Neural progenitor cell (in vitro differentiated cells): ENCODE measurements around the gene PNMA8C. TPM values are rescaled to one million over a fixed set of nuclear protein-coding genes. Genes with fewer than 3 reads are reported as not detected.

Source experiments
- DNase-seq: peaks from one replicate; pipeline ENCODE4 v3.0.0-alpha.2; 2016; ENCODE audit warnings: low spot score
- H2AFZ ChIP-seq: fragments of 200-600 bp; sonication (generic); replicated peaks from 2 replicates; pipeline ENCODE4 v1.6.1; 2016; ENCODE audit warnings: antibody characterized with exemption
- H3F3A ChIP-seq: fragments of 200-600 bp; sonication (generic); 2 replicates; pipeline ENCODE4 v1.6.1; 2016; ENCODE audit warnings: antibody characterized with exemption, low read depth
- H3K27ac ChIP-seq: fragments of 200-600 bp; sonication (generic); 2 replicates; pipeline ENCODE4 v1.5.1; 2016; ENCODE audit warnings: mild to moderate bottlenecking
- H3K27me3 ChIP-seq: fragments of 200-600 bp; sonication (generic); 2 replicates; pipeline ENCODE4 v1.6.1; 2016; ENCODE audit warnings: mild to moderate bottlenecking, moderate library complexity
- H3K36me3 ChIP-seq: fragments of 200-600 bp; sonication (generic); 2 replicates; pipeline ENCODE4 v1.5.1; 2016
- H3K4me1 ChIP-seq: fragments of 200-600 bp; sonication (generic); 2 replicates; pipeline ENCODE4 v1.6.1; 2016; ENCODE audit warnings: mixed run types
- H3K4me2 ChIP-seq: fragments of 200-600 bp; sonication (generic); 2 replicates; pipeline ENCODE4 v1.6.1; 2016
- H3K4me3 ChIP-seq: fragments of 200-600 bp; sonication (generic); 2 replicates; pipeline ENCODE4 v1.5.1; 2016
- H3K79me2 ChIP-seq: fragments of 200-600 bp; sonication (generic); 2 replicates; pipeline ENCODE4 v1.6.1; 2016; ENCODE audit warnings: low read depth
- H3K9ac ChIP-seq: fragments of 200-600 bp; sonication (generic); 2 replicates; pipeline ENCODE4 v1.6.1; 2016
- H3K9me3 ChIP-seq: fragments of 200-600 bp; sonication (generic); 2 replicates; pipeline ENCODE4 v1.5.1; 2016; ENCODE audit warnings: low read depth
- H4K20me1 ChIP-seq: fragments of 200-600 bp; sonication (generic); 2 replicates; pipeline ENCODE4 v1.6.1; 2016; ENCODE audit warnings: low read depth
- H3K27ac Mint-ChIP-seq: 3 replicates; pipeline ENCODE4 v1.8.0; 2021; ENCODE audit warnings: mixed read lengths
- H3K27me3 Mint-ChIP-seq: 2 replicates; pipeline ENCODE4 v1.8.0; 2022; ENCODE audit warnings: low read depth, mild to moderate bottlenecking, inconsistent platforms, moderate library complexity, mixed read lengths; ENCODE audit not compliant: insufficient read depth
- H3K36me3 Mint-ChIP-seq: 3 replicates; pipeline ENCODE4 v1.8.0; 2021; ENCODE audit warnings: mixed read lengths
- H3K4me1 Mint-ChIP-seq: 3 replicates; pipeline ENCODE4 v1.8.0; 2021; ENCODE audit warnings: mixed read lengths
- H3K4me3 Mint-ChIP-seq: 3 replicates; pipeline ENCODE4 v1.8.0; 2021; ENCODE audit warnings: mild to moderate bottlenecking, moderate library complexity, mixed read lengths
- H3K9me3 Mint-ChIP-seq: 3 replicates; pipeline ENCODE4 v1.8.0; 2020; ENCODE audit warnings: mixed read lengths
- EZH2 ChIP-seq: fragments of 200-600 bp; sonication (generic); IDR thresholded peaks from 2 replicates; pipeline ENCODE4 v1.6.1; 2017; ENCODE audit warnings: antibody characterized with exemption, mild to moderate bottlenecking, moderate library complexity
- EZH2phosphoT487 ChIP-seq: fragments of 200-600 bp; sonication (generic); IDR thresholded peaks from 2 replicates; pipeline ENCODE4 v1.6.1; 2017; ENCODE audit warnings: antibody characterized with exemption
- total RNA-seq: library from RNA; depleted of rRNA; stranded (reverse); fragments of >200 nt; gene quantifications from 2 replicates; pipeline ENCODE4 v1.2.3, GENCODE V29; 2015; ENCODE audit warnings: low replicate concordance
- TF ChIP-seq, protein P1 (sequence below): fragments of 200-600 bp; sonication (generic); IDR thresholded peaks from 2 replicates; pipeline ENCODE4 v1.5.1; 2017; ENCODE audit warnings: antibody characterized with exemption, mild to moderate bottlenecking

The PNMA8C gene
- total RNA-seq, 1 donor from 2014 or later: 0.58 TPM

DNA sequence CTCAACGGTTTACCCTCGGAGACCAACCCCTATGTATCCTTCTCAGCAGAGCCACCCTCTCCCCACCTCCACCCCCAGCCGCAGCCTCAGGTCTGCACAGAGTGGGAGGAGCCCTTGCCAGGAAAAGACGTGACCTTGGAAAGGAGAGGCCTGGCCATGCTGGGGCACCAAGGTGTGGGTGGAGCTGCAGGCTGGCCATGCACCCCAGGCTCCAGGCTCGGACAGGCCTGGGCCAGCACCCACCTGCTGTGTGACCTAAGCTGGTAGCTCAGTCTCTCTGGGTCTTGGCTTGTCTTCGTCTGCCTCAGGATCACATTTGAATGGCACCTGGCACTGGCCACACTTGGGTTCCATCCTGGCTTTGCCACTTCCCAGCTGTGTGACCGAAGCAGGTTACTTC, 44.9 kb downstream of the PNMA8C start:
- Histone ChIP-seq H3K27me3 (no peaks in the 10 kb centered on the region), H3K27ac (no peak overlapping the region), H3F3A (no peaks in the 10 kb centered on the region), H4K20me1 (no peaks in the 10 kb centered on the region), H2AFZ (no peak overlapping the region), H3K4me2 (no peak overlapping the region), H3K4me1 (no peaks in the 10 kb centered on the region), H3K4me3 (no peak overlapping the region), H3K79me2 (peaks cover 26% of the 10 kb centered on the region), H3K36me3 (peaks cover 14% of the 10 kb centered on the region), H3K9me3 (peaks cover 4% of the 10 kb centered on the region), H3K9ac (no peak overlapping the region)
- Mint-ChIP-seq H3K27me3 (peaks cover 4% of the 10 kb centered on the region), H3K4me3 (no peak overlapping the region), H3K36me3 (peaks cover 53% of the 10 kb centered on the region), H3K27ac (no peak overlapping the region), H3K9me3 (peaks cover 5% of the 10 kb centered on the region), H3K4me1 (no peaks in the 10 kb centered on the region)
- TF ChIP-seq EZH2phosphoT487: no peak
- no peak for DNase-seq

DNA sequence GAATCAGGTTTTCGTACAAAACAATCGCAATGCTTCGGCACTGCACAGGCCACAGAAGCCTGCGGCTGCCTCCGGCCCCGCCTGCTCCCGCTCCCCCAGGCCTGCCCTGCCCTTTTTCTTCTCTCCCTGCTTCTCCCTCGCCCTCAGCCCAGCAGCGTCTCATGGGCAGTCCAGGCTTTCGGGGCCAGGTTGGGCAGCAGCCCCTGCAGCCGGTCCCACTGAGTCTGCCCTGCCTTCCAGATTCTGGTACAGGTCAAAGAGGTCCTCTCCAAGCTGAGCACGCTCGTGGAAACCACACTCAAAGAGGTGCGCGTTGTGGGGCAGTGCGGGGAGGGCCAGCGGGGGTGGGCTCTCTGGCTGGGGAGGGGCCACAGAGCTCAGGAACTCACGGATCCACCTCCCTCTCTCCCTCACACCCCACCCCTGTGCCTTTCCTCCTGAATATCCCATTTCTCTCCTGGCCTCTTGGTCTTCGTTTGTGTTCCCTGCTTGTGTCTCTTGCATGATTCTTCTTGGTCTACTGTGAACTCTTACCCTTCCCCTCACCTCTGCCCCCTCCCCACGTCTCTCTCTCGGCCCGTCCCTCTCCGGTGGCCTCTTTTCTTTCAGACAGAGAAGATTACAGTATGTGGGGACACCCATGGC, 45.4 kb downstream of the PNMA8C start:
- Mint-ChIP-seq H3K9me3 (peaks cover 5% of the 10 kb centered on the region), H3K4me1 (no peaks in the 10 kb centered on the region), H3K36me3 (peaks cover 48% of the 10 kb centered on the region), H3K27me3 (peaks cover 4% of the 10 kb centered on the region), H3K27ac (no peak overlapping the region), H3K4me3 (no peak overlapping the region)
- Histone ChIP-seq H3K4me1 (no peaks in the 10 kb centered on the region), H3K9ac (no peak overlapping the region), H4K20me1 (no peaks in the 10 kb centered on the region), H3K4me3 (no peak overlapping the region), H3K79me2 (peaks cover 26% of the 10 kb centered on the region), H2AFZ (no peak overlapping the region), H3K4me2 (no peak overlapping the region), H3K9me3 (peaks cover 4% of the 10 kb centered on the region), H3F3A (no peaks in the 10 kb centered on the region), H3K27ac (no peak overlapping the region), H3K27me3 (no peaks in the 10 kb centered on the region), H3K36me3 (peaks cover 14% of the 10 kb centered on the region)
- TF ChIP-seq EZH2 (no peak), EZH2phosphoT487 (no peak)
- TF ChIP-seq, protein P1, sequence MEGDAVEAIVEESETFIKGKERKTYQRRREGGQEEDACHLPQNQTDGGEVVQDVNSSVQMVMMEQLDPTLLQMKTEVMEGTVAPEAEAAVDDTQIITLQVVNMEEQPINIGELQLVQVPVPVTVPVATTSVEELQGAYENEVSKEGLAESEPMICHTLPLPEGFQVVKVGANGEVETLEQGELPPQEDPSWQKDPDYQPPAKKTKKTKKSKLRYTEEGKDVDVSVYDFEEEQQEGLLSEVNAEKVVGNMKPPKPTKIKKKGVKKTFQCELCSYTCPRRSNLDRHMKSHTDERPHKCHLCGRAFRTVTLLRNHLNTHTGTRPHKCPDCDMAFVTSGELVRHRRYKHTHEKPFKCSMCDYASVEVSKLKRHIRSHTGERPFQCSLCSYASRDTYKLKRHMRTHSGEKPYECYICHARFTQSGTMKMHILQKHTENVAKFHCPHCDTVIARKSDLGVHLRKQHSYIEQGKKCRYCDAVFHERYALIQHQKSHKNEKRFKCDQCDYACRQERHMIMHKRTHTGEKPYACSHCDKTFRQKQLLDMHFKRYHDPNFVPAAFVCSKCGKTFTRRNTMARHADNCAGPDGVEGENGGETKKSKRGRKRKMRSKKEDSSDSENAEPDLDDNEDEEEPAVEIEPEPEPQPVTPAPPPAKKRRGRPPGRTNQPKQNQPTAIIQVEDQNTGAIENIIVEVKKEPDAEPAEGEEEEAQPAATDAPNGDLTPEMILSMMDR: no peak
- DNase-seq: no peak

DNA sequence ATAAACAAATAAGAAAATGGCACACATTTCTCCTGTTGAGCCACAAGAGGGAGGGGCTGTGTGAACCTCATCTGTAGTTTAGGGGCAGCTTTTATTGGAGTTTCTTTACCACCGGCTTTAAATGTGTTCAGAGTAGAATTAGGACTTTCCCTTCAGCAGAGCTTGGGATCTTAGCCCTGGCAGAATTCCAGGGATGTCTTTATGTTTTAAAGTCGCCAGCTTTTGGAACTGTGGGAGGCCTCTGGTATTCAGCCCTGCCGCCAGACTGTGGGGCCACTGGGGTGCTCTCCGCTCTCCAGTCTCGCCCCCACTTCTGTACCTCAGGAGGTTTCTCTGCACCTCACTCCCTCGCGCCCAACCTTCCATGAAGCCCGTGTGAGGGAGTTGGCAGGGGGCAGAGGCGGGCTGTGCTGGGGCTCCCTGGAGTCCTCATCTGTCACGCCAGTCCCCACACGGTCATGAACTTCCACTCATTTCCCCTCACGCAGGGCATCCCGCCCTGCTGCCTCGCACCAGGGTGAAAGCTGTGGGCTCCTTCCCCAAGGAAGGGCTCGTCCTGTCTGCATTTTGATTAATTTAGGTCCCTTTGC, 46.9 kb downstream of the PNMA8C start:
- H3K9ac ChIP-seq: no peak overlapping the region
- H3K4me3 ChIP-seq: no peak overlapping the region
- no peaks in the 10 kb centered on the region for H3K4me1 Mint-ChIP-seq
- H3K27me3 ChIP-seq: no peaks in the 10 kb centered on the region
- H3K27me3 Mint-ChIP-seq: peaks cover 3% of the 10 kb centered on the region
- H3K9me3 ChIP-seq: peaks cover 4% of the 10 kb centered on the region
- H3K4me1 ChIP-seq: no peaks in the 10 kb centered on the region
- H3K27ac Mint-ChIP-seq: no peak overlapping the region
- DNase-seq: no peak
- H3K4me2 ChIP-seq: no peak overlapping the region
- H3K27ac ChIP-seq: no peak overlapping the region
- H3K9me3 Mint-ChIP-seq: peaks cover 2% of the 10 kb centered on the region
- no peak overlapping the region for H2AFZ ChIP-seq
- TF ChIP-seq EZH2: no peak
- no peak for TF ChIP-seq EZH2phosphoT487
- TF ChIP-seq, protein P1: no peak
- peaks cover 51% of the 10 kb centered on the region for H3K36me3 Mint-ChIP-seq
- no peak overlapping the region for H3K4me3 Mint-ChIP-seq
- no peaks in the 10 kb centered on the region for H3F3A ChIP-seq
- H3K79me2 ChIP-seq: peaks cover 26% of the 10 kb centered on the region
- peaks cover 14% of the 10 kb centered on the region for H3K36me3 ChIP-seq
- no peaks in the 10 kb centered on the region for H4K20me1 ChIP-seq

DNA sequence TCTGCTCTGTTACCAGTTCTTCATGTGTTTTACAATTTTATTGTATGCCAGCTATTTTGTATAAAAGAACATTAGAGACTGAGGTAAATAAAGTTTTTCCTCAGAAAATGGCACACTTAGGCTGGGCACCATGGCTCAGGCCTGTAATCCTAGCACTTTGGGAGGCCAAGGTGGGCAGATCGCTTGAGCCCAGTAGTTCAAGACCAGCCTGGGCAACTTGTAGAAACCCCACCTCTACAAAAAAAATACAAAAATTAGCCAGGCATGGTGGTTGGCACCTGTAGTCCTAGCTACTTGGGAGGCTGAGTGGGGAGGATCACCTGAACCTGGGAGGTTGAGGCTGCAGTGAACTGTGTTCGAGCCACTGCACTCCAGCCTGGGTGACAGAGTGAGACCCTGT, 47.4 kb downstream of the PNMA8C start:
- Histone ChIP-seq H3K36me3 (peaks cover 14% of the 10 kb centered on the region), H3K9ac (no peak overlapping the region), H3K9me3 (peaks cover 4% of the 10 kb centered on the region), H3K79me2 (peaks cover 26% of the 10 kb centered on the region), H3K27me3 (no peaks in the 10 kb centered on the region), H3K4me3 (no peak overlapping the region), H3K4me1 (no peaks in the 10 kb centered on the region), H3K27ac (no peak overlapping the region), H3F3A (no peaks in the 10 kb centered on the region), H3K4me2 (no peak overlapping the region), H2AFZ (no peak overlapping the region), H4K20me1 (no peaks in the 10 kb centered on the region)
- Mint-ChIP-seq H3K4me3 (no peak overlapping the region), H3K27ac (no peak overlapping the region), H3K27me3 (peaks cover 3% of the 10 kb centered on the region), H3K36me3 (peaks cover 52% of the 10 kb centered on the region), H3K4me1 (no peaks in the 10 kb centered on the region), H3K9me3 (peaks cover 2% of the 10 kb centered on the region)
- TF ChIP-seq, protein P1: no peak
- no peak for TF ChIP-seq EZH2
- TF ChIP-seq EZH2phosphoT487: no peak
- DNase-seq: no peak
